NCI-H82 (cell line): ENCODE measurements around the gene ZFAND3.

Experiments
- DNase-seq: peaks from one replicate; lab custom pipeline; 2025; lab: John Stamatoyannopoulos, UW

The ZFAND3 gene

GRCh38 chr6:37894585-37894984, 75.1 kb downstream of the ZFAND3 start:
- DNase-seq: no peak

- no peak for DNase-seq
Measured at GRCh38 chr6:37897321-37897720, 77.8 kb downstream of the ZFAND3 start.

DNA sequence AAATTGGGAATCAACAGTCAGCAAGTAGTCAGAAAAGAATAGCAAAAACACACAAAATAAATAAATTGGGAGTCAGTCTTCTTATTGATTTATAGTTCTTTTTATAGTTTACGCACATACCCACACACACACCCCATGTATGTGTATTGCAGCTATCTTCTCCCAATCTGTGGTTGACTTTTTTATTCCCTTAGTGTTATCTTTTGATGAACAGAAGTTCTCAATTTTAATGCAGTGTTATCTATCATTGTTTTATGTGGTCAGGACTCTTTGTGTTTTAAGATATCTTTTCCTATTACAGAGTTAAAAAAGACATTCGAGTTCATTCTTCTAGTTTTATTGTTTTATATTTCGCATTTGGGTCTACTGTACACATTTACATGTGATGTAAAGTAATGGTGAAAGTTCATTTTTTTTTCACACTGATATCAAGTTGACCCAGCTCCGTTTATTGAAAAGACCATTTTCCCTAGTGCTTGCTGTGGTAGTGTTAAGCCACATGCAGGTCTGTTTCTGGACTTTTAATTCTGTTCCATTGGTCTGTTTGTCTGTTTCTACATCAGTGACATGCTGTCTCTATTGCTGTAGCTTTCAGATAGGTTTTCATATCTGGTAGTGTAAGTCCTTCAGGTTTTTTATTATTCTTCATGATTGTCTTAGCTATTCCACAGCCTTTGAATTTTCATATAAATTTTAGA, 78.4 kb downstream of the ZFAND3 start:
- no peak for DNase-seq

GRCh38 chr6:37903351-37904340, 84.1 kb downstream of the ZFAND3 start:
- no peak for DNase-seq

GRCh38 chr6:37904590-37904989, 85.1 kb downstream of the ZFAND3 start:
- no peak for DNase-seq

DNA sequence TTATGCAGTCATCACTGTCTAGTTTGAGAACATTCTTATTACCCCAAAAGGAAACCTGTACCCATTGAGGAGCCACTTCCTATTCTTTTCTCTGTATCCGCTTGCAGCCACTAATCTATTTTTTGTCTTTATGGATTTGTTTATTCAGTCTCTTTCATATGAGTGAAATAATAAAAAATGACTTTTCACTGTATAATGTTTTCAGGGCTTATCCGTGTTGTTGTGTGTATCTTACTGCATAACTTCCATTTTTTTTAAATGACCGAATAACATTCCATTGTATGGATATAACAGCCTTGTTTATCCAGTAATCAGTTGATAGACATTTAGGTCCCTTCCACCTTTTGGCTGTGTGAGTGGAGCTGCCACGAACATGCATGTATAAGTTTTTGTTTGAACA, 86.6 kb downstream of the ZFAND3 start:
- DNase-seq: no peak

- DNase-seq: no peak
Measured at GRCh38 chr6:37910998-37911397, 91.5 kb downstream of the ZFAND3 start.

DNA sequence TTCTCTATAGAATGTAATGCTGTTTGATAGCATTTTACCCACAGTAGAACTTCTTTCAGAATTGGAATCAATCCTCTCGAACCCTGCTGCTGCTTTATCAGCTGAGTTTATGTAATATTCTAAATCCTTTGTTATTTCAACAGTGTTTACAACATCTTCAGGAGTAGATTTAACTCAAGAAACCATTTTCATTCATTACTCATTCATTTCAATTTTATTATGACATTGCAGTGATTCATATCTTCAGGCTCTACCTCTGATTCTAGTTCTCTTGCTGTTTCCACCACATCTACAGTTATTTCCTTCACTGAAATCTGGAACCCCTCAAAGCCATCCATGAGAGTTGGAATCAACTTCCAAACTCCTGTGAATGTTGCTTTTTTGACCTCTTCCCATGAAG, 93.7 kb downstream of the ZFAND3 start:
- DNase-seq: no peak

DNA sequence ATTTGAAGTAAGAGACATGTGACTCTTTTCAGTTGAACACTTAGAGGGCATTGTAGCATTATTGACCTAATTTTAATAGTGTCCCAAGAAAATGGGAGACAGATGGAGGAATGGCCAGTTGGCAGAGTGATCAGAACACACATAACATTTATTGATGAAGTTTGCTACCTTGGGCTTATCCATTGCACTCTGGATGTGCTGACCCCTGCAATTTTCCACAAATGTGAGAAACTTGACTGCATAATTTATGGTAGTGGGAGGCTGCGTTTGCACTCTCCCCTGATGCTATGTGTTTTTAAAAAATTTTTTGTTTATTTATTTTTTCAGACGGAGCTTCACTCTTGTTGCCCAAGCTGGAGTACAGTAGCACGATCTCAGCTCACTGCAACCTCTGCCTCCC, 95.9 kb downstream of the ZFAND3 start:
- DNase-seq: no peak

GRCh38 chr6:37916149-37916548, 96.6 kb downstream of the ZFAND3 start:
- DNase-seq: no peak

GRCh38 chr6:37916675-37917074, 97.1 kb downstream of the ZFAND3 start:
- no peak for DNase-seq

DNA sequence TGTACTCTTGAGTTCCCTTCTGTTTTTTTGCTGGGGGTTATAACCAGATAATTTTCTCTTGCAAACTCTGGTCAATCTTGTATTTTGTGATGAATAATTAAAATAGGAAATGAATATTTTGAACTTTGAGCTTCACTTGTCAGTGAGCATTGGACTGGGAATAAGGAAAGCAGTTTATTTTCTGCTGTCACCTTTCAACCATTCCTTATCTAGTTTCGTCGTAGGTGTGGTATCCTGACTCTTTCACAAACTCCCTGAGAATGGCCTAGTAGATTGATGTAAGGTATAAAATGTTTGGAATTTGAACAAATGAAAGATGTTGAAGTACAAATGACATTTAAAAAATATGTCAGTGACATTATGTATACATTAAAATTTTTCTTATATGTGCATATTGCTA, 98.0 kb downstream of the ZFAND3 start:
- no peak for DNase-seq

DNA sequence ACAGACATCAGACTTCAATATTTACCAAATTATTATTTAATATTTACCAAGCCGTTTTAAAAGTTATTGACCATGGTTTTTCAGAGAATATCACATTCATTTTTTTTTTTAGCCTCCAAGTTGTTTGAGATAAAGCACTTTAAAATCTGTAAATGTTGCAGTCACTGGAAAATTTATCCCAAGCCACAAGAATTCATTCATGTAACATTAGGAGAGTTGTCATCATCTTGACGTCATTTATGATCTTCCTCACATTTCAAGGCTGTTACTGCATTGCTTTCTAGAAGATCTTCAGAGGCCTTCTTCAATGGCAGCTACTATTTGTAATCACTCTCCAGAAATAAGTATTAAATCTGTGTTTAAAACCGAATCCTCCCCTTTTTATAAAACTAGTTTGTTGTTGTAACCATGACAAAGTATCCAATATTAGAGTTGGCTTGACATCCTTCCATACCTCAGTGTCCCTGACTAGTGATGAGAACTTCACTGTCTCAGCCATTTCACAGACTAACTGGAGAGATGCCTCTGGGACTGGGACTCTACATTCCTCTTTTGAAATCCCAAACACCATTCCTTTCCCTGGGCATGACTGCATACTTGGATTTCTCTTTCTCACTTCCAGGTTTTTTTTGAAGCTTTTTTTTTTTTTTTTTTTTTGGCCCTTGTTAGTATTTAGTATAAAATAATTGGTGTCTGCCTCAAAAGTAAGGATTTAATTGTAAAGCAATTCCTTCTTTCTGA, 100.1 kb downstream of the ZFAND3 start:
- DNase-seq: no peak

- DNase-seq: no peak
Measured at GRCh38 chr6:37920667-37921066, 101.1 kb downstream of the ZFAND3 start.

DNA sequence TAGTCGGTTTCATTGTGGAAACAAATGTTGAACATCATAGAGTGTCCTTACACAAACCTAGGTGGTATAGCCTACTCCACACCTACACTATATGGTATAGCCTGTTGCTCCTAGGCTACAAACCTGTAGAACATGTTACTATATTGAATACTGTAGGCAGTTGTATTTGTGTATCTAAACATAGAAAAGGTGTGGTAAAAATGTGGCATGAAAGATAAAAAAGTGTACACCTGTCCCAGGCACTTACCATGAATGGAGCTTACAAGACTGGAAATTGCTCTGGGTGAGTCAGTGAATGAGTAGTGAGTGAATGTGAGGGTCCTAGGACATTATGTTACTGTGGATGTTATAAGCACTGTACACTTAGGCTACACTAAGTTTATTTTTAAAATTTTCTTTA, 103.0 kb downstream of the ZFAND3 start:
- DNase-seq: no peak

DNA sequence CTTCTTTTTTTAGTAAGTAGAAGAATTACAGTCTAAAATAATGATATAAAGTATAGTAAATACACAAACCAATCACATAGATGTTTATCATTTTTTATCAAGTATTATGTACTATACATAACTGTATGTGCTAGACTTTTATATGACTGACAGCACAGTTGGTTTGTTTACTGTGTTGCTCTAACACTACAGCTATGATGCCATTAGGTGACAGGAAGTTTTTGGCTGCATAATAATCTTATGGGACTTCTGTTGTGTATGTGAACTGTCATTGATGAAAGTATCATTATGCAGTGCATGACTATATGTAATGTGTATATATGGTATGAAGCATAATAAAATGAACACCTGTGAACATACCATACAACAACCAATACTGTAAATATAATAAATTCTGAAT, 104.0 kb downstream of the ZFAND3 start:
- no peak for DNase-seq

GRCh38 chr6:37926661-37927060, 107.1 kb downstream of the ZFAND3 start:
- DNase-seq: no peak

GRCh38 chr6:37928217-37928616, 108.7 kb downstream of the ZFAND3 start:
- no peak for DNase-seq

- no peak for DNase-seq
Measured at GRCh38 chr6:37930288-37930971, 110.9 kb downstream of the ZFAND3 start.

- no peak for DNase-seq
Measured at GRCh38 chr6:37931066-37931465, 111.5 kb downstream of the ZFAND3 start.

- no peak for DNase-seq
Measured at GRCh38 chr6:37934276-37934675, 114.7 kb downstream of the ZFAND3 start.

GRCh38 chr6:37936150-37936549, 116.6 kb downstream of the ZFAND3 start:
- no peak for DNase-seq
